ENCODE results near the gene MSI1. TPM values are rescaled to one million over a fixed set of nuclear protein-coding genes. Genes with fewer than 3 reads are reported as not detected.

The MSI1 gene
- total and polyA plus RNA-seq, 10 of the 15 experiments (the other 5 are each of a cell fraction or from before 2014, with no cell fraction given), result 0.04 TPM; not detected in 9

- TF ChIP-seq RBBP5 (conservative IDR thresholded peaks at IDR 0.05) (no peak), RFX5 (IDR thresholded peaks at IDR 0.05; ENCODE audit: low read depth, low read length) (no peak), ZNF274 (IDR thresholded peaks at IDR 0.05; ENCODE audit: insufficient read depth, insufficient read length) (no peak), FOXK2 (IDR thresholded peaks at IDR 0.05) (no peak), HDAC6 (IDR thresholded peaks at IDR 0.05; ENCODE audit: unreplicated experiment) (no peak)
Measured at GRCh38 chr12:120327593-120327992, 41.4 kb downstream of the MSI1 start, which contains the start of gene PLA2G1B (continued).

GRCh38 chr12:120324841-120325417 is 44.0 kb downstream of the MSI1 start:
- no peak for DNase-seq (ENCODE audit: low read depth, low spot score)
- no peak overlapping the region for H3K27ac ChIP-seq (ENCODE audit: control insufficient read depth, insufficient read depth)
- H3K79me2 ChIP-seq (ENCODE audit: control insufficient read depth, insufficient read depth, low read length), result no peaks in the 10 kb centered on the region
- ChIA-PET CTCF (interaction anchor here (0.7 to 2.2 kb wide), 9 partner anchors 10 to 111 kb away, joined by 3 to 6 read pairs (median 4); no protein-coding TSS in a partner anchor), RAD21 (ENCODE audit: unreplicated experiment) (interaction anchor here (0.7 kb wide), 1 partner anchor 32 kb away, joined by 3 read pairs; the partner anchor contains the start of gene RNU4-1), SMC1A (ENCODE audit: uncharacterized antibody, unreplicated experiment) (no interaction called here), POLR2A (no interaction called here)
- in situ Hi-C loops (cut with MboI), result loop anchor here (10.0 kb wide), 1 partner anchor 110 kb away; the partner anchor contains the start of gene COX6A1
- TF ChIP-seq NFYB (IDR thresholded peaks at IDR 0.05; ENCODE audit: insufficient read depth, low read depth, low read length), result no peak
- TF ChIP-seq, protein P1, sequence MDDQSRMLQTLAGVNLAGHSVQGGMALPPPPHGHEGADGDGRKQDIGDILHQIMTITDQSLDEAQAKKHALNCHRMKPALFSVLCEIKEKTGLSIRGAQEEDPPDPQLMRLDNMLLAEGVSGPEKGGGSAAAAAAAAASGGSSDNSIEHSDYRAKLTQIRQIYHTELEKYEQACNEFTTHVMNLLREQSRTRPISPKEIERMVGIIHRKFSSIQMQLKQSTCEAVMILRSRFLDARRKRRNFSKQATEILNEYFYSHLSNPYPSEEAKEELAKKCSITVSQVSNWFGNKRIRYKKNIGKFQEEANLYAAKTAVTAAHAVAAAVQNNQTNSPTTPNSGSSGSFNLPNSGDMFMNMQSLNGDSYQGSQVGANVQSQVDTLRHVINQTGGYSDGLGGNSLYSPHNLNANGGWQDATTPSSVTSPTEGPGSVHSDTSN (IDR thresholded peaks at IDR 0.05; ENCODE audit: insufficient replicate concordance, low read depth, low read length), result no peak
- no peak for TF ChIP-seq FOS (IDR thresholded peaks at IDR 0.05; ENCODE audit: borderline replicate concordance, extremely low read depth, insufficient read length)
- no peak for TF ChIP-seq TBL1XR1 (IDR thresholded peaks at IDR 0.05; ENCODE audit: low read depth, low read length)
- TF ChIP-seq NRF1 (conservative IDR thresholded peaks at IDR 0.05; ENCODE audit: low read depth, low read length), result no peak
- no peak for TF ChIP-seq SP1 (IDR thresholded peaks at IDR 0.05; ENCODE audit: low read depth, low read length)
- no peak for TF ChIP-seq MYB (IDR thresholded peaks at IDR 0.05; ENCODE audit: borderline replicate concordance, low read depth, low read length)
- TF ChIP-seq USF1 (IDR thresholded peaks at IDR 0.05; ENCODE audit: borderline replicate concordance, extremely low read length, insufficient read depth, low read depth, low read length), result no peak
- TF ChIP-seq RCOR1 (conservative IDR thresholded peaks at IDR 0.05; ENCODE audit: low read depth, low read length), result no peak
- no peak for TF ChIP-seq STAT1 (conservative IDR thresholded peaks at IDR 0.05)
- TF ChIP-seq, protein P2, sequence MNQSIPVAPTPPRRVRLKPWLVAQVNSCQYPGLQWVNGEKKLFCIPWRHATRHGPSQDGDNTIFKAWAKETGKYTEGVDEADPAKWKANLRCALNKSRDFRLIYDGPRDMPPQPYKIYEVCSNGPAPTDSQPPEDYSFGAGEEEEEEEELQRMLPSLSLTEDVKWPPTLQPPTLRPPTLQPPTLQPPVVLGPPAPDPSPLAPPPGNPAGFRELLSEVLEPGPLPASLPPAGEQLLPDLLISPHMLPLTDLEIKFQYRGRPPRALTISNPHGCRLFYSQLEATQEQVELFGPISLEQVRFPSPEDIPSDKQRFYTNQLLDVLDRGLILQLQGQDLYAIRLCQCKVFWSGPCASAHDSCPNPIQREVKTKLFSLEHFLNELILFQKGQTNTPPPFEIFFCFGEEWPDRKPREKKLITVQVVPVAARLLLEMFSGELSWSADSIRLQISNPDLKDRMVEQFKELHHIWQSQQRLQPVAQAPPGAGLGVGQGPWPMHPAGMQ (IDR thresholded peaks at IDR 0.05; ENCODE audit: borderline replicate concordance), result no peak
- no peak for TF ChIP-seq RAD21 (IDR thresholded peaks at IDR 0.05; ENCODE audit: insufficient read depth, low read depth, low read length)
- no peak for TF ChIP-seq PML (IDR thresholded peaks at IDR 0.05; ENCODE audit: low read length)
- TF ChIP-seq MAX (IDR thresholded peaks at IDR 0.05; ENCODE audit: low read depth, low read length), result no peak
- no peaks in the 10 kb centered on the region for H3K9me3 ChIP-seq (replicated peaks; ENCODE audit: control insufficient read depth, insufficient read depth, low read length)
- no peaks in the 10 kb centered on the region for H4K20me1 ChIP-seq (ENCODE audit: control insufficient read depth, insufficient read depth)
- no peak overlapping the region for H3K4me3 ChIP-seq
- no peaks in the 10 kb centered on the region for H3K27me3 ChIP-seq (replicated peaks in 1 of 2; ENCODE audit: control insufficient read depth in 2 of 2, insufficient read depth in 2 of 2, low read length in 1 of 2)
- no peak overlapping the region; the same call in 1 of the 2 replicates for H2AFZ ChIP-seq (ENCODE audit: control insufficient read depth, low read depth, low read length)
- WGBS (ENCODE audit: insufficient coverage, insufficient replicate concordance, low lambda C conversion rate, missing lambda C conversion rate), result 36% methylated on average over 9 of the region's 9 CpGs
- ATAC-seq, result peak; percentile 11; the same call in 1 of the 3 replicates
- H3K4me2 ChIP-seq (ENCODE audit: control insufficient read depth, insufficient read depth), result no peak overlapping the region
- intact Hi-C loops (cut with micrococcal nuclease; ENCODE audit: unreplicated experiment), result loop anchor here (1.0 to 2.0 kb wide), 2 partner anchors 105 to 256 kb away; partner anchors contain the start of gene POP5
- H3K36me3 ChIP-seq (ENCODE audit: control insufficient read depth in 2 of 2, insufficient read depth in 2 of 2, low read length in 1 of 2), result no peaks in the 10 kb centered on the region
- no peak overlapping the region for H3K9ac ChIP-seq (ENCODE audit: control insufficient read depth, insufficient read depth, low read length)
- FAIRE-seq, result no peak
- H3K4me1 ChIP-seq (ENCODE audit: control insufficient read depth, insufficient read depth, low read length), result no peaks in the 10 kb centered on the region
- no TSS peak for BruUV-seq (replicated peaks)

Measured in GM12878 (cell line).